ENCODE measurements around the gene ATE1.
"Not testable (repeated sequence)": the region's sequence is repeated elsewhere in the genome, so short reads cannot be mapped to it uniquely, and the experiment has no call there.

The ATE1 gene

GRCh38 chr10:121708728-121709674 lies 218.8 kb downstream of the ATE1 start:
- Histone ChIP-seq H3K4me3 (ENCODE audit: low read length) (no peak overlapping the region), H3K27me3 (ENCODE audit: control insufficient read depth, insufficient read depth, low read length) (no peaks in the 10 kb centered on the region), H3K9ac (ENCODE audit: low read length) (no peak overlapping the region), H3K4me1 (ENCODE audit: control insufficient read depth, insufficient read depth, low read length) (no peaks in the 10 kb centered on the region), H3K27ac (ENCODE audit: low read depth, low read length) (no peak overlapping the region), H3K36me3 (ENCODE audit: control insufficient read depth, insufficient read depth, low read length) (no peaks in the 10 kb centered on the region)

- Histone ChIP-seq H3K27me3 (ENCODE audit: control insufficient read depth, insufficient read depth, low read length) (no peaks in the 10 kb centered on the region), H3K27ac (ENCODE audit: low read depth, low read length) (peak overlapping the region; percentile 1), H3K4me3 (ENCODE audit: low read length) (no peak overlapping the region), H3K9ac (ENCODE audit: low read length) (no peak overlapping the region), H3K4me1 (ENCODE audit: control insufficient read depth, insufficient read depth, low read length) (peaks cover 8% of the 10 kb centered on the region), H3K36me3 (ENCODE audit: control insufficient read depth, insufficient read depth, low read length) (no peaks in the 10 kb centered on the region)
Observed at GRCh38 chr10:121702351-121703320, 225.2 kb downstream of the ATE1 start.

- no peaks in the 10 kb centered on the region for H3K36me3 ChIP-seq (ENCODE audit: control insufficient read depth, insufficient read depth, low read length)
- no peak overlapping the region for H3K9ac ChIP-seq (ENCODE audit: low read length)
- no peak overlapping the region for H3K27ac ChIP-seq (ENCODE audit: low read depth, low read length)
- no peaks in the 10 kb centered on the region for H3K27me3 ChIP-seq (ENCODE audit: control insufficient read depth, insufficient read depth, low read length)
- H3K4me1 ChIP-seq (ENCODE audit: control insufficient read depth, insufficient read depth, low read length) = peaks cover 8% of the 10 kb centered on the region
- no peak overlapping the region for H3K4me3 ChIP-seq (ENCODE audit: low read length)
Observed at GRCh38 chr10:121700416-121700815, 227.4 kb downstream of the ATE1 start.

GRCh38 chr10:121699703-121700102 lies 228.1 kb downstream of the ATE1 start:
- not testable (repeated sequence) for H3K4me3 ChIP-seq (ENCODE audit: low read length); H3K27ac ChIP-seq (ENCODE audit: low read depth, low read length); H3K9ac ChIP-seq (ENCODE audit: low read length); H3K4me1 ChIP-seq (ENCODE audit: control insufficient read depth, insufficient read depth, low read length); H3K27me3 ChIP-seq (ENCODE audit: control insufficient read depth, insufficient read depth, low read length); H3K36me3 ChIP-seq (ENCODE audit: control insufficient read depth, insufficient read depth, low read length)

GRCh38 chr10:121698902-121699301 lies 228.9 kb downstream of the ATE1 start:
- H3K4me3 ChIP-seq (ENCODE audit: low read length) = no peak overlapping the region
- no peak overlapping the region for H3K27ac ChIP-seq (ENCODE audit: low read depth, low read length)
- H3K36me3 ChIP-seq (ENCODE audit: control insufficient read depth, insufficient read depth, low read length) = no peaks in the 10 kb centered on the region
- H3K4me1 ChIP-seq (ENCODE audit: control insufficient read depth, insufficient read depth, low read length) = peaks cover 8% of the 10 kb centered on the region
- H3K9ac ChIP-seq (ENCODE audit: low read length) = no peak overlapping the region
- H3K27me3 ChIP-seq (ENCODE audit: control insufficient read depth, insufficient read depth, low read length) = no peaks in the 10 kb centered on the region

GRCh38 chr10:121698336-121698735 lies 229.5 kb downstream of the ATE1 start:
- H3K36me3 ChIP-seq (ENCODE audit: control insufficient read depth, insufficient read depth, low read length) = no peaks in the 10 kb centered on the region

GRCh38 chr10:121696854-121697253 lies 231.0 kb downstream of the ATE1 start:
- Histone ChIP-seq H3K27me3 (ENCODE audit: control insufficient read depth, insufficient read depth, low read length) (no peaks in the 10 kb centered on the region), H3K36me3 (ENCODE audit: control insufficient read depth, insufficient read depth, low read length) (no peaks in the 10 kb centered on the region)

More at GRCh38 chr10:121698336-121698735, 229.5 kb downstream of the ATE1 start:
- Histone ChIP-seq H3K27me3 (ENCODE audit: control insufficient read depth, insufficient read depth, low read length) (no peaks in the 10 kb centered on the region), H3K4me3 (ENCODE audit: low read length) (no peak overlapping the region), H3K27ac (ENCODE audit: low read depth, low read length) (no peak overlapping the region), H3K9ac (ENCODE audit: low read length) (no peak overlapping the region), H3K4me1 (ENCODE audit: control insufficient read depth, insufficient read depth, low read length) (peaks cover 8% of the 10 kb centered on the region)

GRCh38 chr10:121695731-121696464 lies 231.9 kb downstream of the ATE1 start:
- Histone ChIP-seq H3K27ac (ENCODE audit: low read depth, low read length) (no peak overlapping the region), H3K4me3 (ENCODE audit: low read length) (no peak overlapping the region), H3K36me3 (ENCODE audit: control insufficient read depth, insufficient read depth, low read length) (no peaks in the 10 kb centered on the region), H3K4me1 (ENCODE audit: control insufficient read depth, insufficient read depth, low read length) (no peaks in the 10 kb centered on the region), H3K9ac (ENCODE audit: low read length) (no peak overlapping the region), H3K27me3 (ENCODE audit: control insufficient read depth, insufficient read depth, low read length) (no peaks in the 10 kb centered on the region)

More at GRCh38 chr10:121696854-121697253, 231.0 kb downstream of the ATE1 start:
- H3K9ac ChIP-seq (ENCODE audit: low read length) = no peak overlapping the region
- H3K27ac ChIP-seq (ENCODE audit: low read depth, low read length) = no peak overlapping the region
- no peaks in the 10 kb centered on the region for H3K4me1 ChIP-seq (ENCODE audit: control insufficient read depth, insufficient read depth, low read length)
- no peak overlapping the region for H3K4me3 ChIP-seq (ENCODE audit: low read length)

- no peaks in the 10 kb centered on the region for H3K27me3 ChIP-seq (ENCODE audit: control insufficient read depth, insufficient read depth, low read length)
- H3K4me1 ChIP-seq (ENCODE audit: control insufficient read depth, insufficient read depth, low read length) = no peaks in the 10 kb centered on the region
- no peak overlapping the region for H3K4me3 ChIP-seq (ENCODE audit: low read length)
- H3K36me3 ChIP-seq (ENCODE audit: control insufficient read depth, insufficient read depth, low read length) = no peaks in the 10 kb centered on the region
- H3K27ac ChIP-seq (ENCODE audit: low read depth, low read length) = no peak overlapping the region
- H3K9ac ChIP-seq (ENCODE audit: low read length) = no peak overlapping the region
Observed at GRCh38 chr10:121694966-121695643, 232.7 kb downstream of the ATE1 start.

GRCh38 chr10:121694327-121694965 lies 233.4 kb downstream of the ATE1 start:
- no peaks in the 10 kb centered on the region for H3K4me1 ChIP-seq (ENCODE audit: control insufficient read depth, insufficient read depth, low read length)
- no peaks in the 10 kb centered on the region for H3K27me3 ChIP-seq (ENCODE audit: control insufficient read depth, insufficient read depth, low read length)
- no peak overlapping the region for H3K4me3 ChIP-seq (ENCODE audit: low read length)
- H3K9ac ChIP-seq (ENCODE audit: low read length) = no peak overlapping the region
- H3K36me3 ChIP-seq (ENCODE audit: control insufficient read depth, insufficient read depth, low read length) = no peaks in the 10 kb centered on the region
- no peak overlapping the region for H3K27ac ChIP-seq (ENCODE audit: low read depth, low read length)

- no peaks in the 10 kb centered on the region for H3K27me3 ChIP-seq (ENCODE audit: control insufficient read depth, insufficient read depth, low read length)
- H3K27ac ChIP-seq (ENCODE audit: low read depth, low read length) = no peak overlapping the region
- no peak overlapping the region for H3K4me3 ChIP-seq (ENCODE audit: low read length)
- H3K9ac ChIP-seq (ENCODE audit: low read length) = no peak overlapping the region
- no peaks in the 10 kb centered on the region for H3K36me3 ChIP-seq (ENCODE audit: control insufficient read depth, insufficient read depth, low read length)
- no peaks in the 10 kb centered on the region for H3K4me1 ChIP-seq (ENCODE audit: control insufficient read depth, insufficient read depth, low read length)
Observed at GRCh38 chr10:121692626-121693025, 235.2 kb downstream of the ATE1 start.

All from rectal smooth muscle tissue (tissue), 1 donor.